ENCODE results near the gene EPGN.

DNA sequence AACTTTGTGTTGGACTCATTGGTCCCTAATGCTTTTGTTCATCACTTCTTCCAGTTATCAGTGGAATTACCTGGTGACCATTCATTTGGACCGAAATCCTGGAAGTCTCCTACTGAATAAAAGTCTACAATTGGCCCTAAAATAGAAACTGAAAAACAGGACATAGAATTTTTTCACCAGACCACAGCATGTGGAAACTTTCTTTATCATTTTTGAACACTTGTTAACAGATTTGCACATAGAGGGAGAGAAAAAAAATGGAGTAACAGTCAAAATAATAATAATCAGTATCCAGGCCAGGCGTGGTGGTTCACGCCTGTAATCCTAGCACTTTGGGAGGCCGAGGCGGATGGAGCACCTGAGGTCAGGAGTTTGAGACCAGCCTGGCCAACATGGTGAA is 7.1 kb downstream of the EPGN start:
- no peak for TF ChIP-seq POLR2A (IDR thresholded peaks at IDR 0.05; ENCODE audit: low read depth, low read length)
- no peak for TF ChIP-seq CTCF (IDR thresholded peaks at IDR 0.05; ENCODE audit: extremely low read depth in 1 of 2, insufficient read depth in 1 of 2, low read depth in 1 of 2, low read length in 2 of 2)
